Hematopoietic multipotent progenitor cell treated with erythropoietin and hydrocortisone succinate and interleukin-3 and kit ligand, for 17 days (in vitro differentiated cells): Measurements from ENCODE around the gene ADAMTS6.
"Not testable (repeated sequence)": the region's sequence is repeated elsewhere in the genome, so short reads cannot be mapped to it uniquely, and the experiment has no call there.

Experiments used
- DNase-seq: peaks from one replicate; pipeline ENCODE4 v3.0.0-alpha.2; 2015; ENCODE audit warnings: low spot score

ADAMTS6 gene

GRCh38 chr5:65481635-65482295 is at the start of gene ADAMTS6:
ADAMTS6 (minus strand) TSS chr5:65481920; CDS start chr5:65473673, 8,247 bp downstream.
- peak; percentile 84 for DNase-seq

GRCh38 chr5:65530904-65531303 is 49.2 kb upstream of the ADAMTS6 start:
- DNase-seq: no peak

GRCh38 chr5:65525726-65526125 is 44.0 kb upstream of the ADAMTS6 start:
- no peak for DNase-seq

- DNase-seq: no peak
Observed at GRCh38 chr5:65512170-65512937, 30.6 kb upstream of the ADAMTS6 start.

- DNase-seq: no peak
Observed at GRCh38 chr5:65508978-65509377, 27.3 kb upstream of the ADAMTS6 start.

- DNase-seq: no peak
Observed at GRCh38 chr5:65506961-65507360, 25.2 kb upstream of the ADAMTS6 start.

- no peak for DNase-seq
Observed at GRCh38 chr5:65489119-65489518, 7.4 kb upstream of the ADAMTS6 start.

GRCh38 chr5:65488038-65488687 is 6.4 kb upstream of the ADAMTS6 start:
- DNase-seq: not testable (repeated sequence)

- not testable (repeated sequence) for DNase-seq
Observed at GRCh38 chr5:65486803-65487202, 5.1 kb upstream of the ADAMTS6 start.

- no peak for DNase-seq
Observed at GRCh38 chr5:65485405-65485804, 3.7 kb upstream of the ADAMTS6 start.

GRCh38 chr5:65483546-65484346 is 2.0 kb upstream of the ADAMTS6 start:
- peak; percentile 78 for DNase-seq

- peak; percentile 65 for DNase-seq
Observed at GRCh38 chr5:65482736-65483545, 1.2 kb upstream of the ADAMTS6 start.

- DNase-seq: peak; percentile 57
Observed at GRCh38 chr5:65482296-65482735, 596 bp upstream of the ADAMTS6 start.

GRCh38 chr5:65481171-65481581 is 544 bp downstream of the ADAMTS6 start:
- peak; percentile 26 for DNase-seq

GRCh38 chr5:65480306-65480865 is 1.3 kb downstream of the ADAMTS6 start:
- peak; percentile 85 for DNase-seq

- no peak for DNase-seq
Observed at GRCh38 chr5:65479527-65479926, 2.2 kb downstream of the ADAMTS6 start.

GRCh38 chr5:65478336-65478735 is 3.4 kb downstream of the ADAMTS6 start:
- DNase-seq: no peak

- no peak for DNase-seq
Observed at GRCh38 chr5:65475895-65476294, 5.8 kb downstream of the ADAMTS6 start.

- DNase-seq: no peak
Observed at GRCh38 chr5:65475336-65475735, 6.4 kb downstream of the ADAMTS6 start.

- no peak for DNase-seq
Observed at GRCh38 chr5:65474130-65474711, 7.5 kb downstream of the ADAMTS6 start.
